ENCODE data around the gene UBE2D4.

Gene UBE2D4

GRCh38 chr7:43937444-43937843, 11.2 kb downstream of the UBE2D4 start:
- TF ChIP-seq YY1 (IDR thresholded peaks at IDR 0.05; ENCODE audit: insufficient read depth, insufficient read length) (no peak), SUZ12 (IDR thresholded peaks at IDR 0.05; ENCODE audit: extremely low read depth, insufficient read depth, insufficient read length) (no peak), ZNF274 (IDR thresholded peaks at IDR 0.05; ENCODE audit: low read depth, low read length) (no peak)
- H3K9ac ChIP-seq (ENCODE audit: insufficient read length, low read depth), result no peak overlapping the region
- DNase-seq (ENCODE audit: low read depth, low spot score), result no peak
- H3K9me3 ChIP-seq (ENCODE audit: insufficient read depth, low read length), result no peaks in the 10 kb centered on the region
- H3K36me3 ChIP-seq (ENCODE audit: insufficient read depth, insufficient read length, low read length), result no peaks in the 10 kb centered on the region
- H3K27me3 ChIP-seq (ENCODE audit: insufficient read depth, insufficient read length), result no peaks in the 10 kb centered on the region
- no peak overlapping the region for H3K4me3 ChIP-seq (ENCODE audit: insufficient read length, low read depth)
- H3K4me1 ChIP-seq (ENCODE audit: insufficient read depth, insufficient read length), result no peaks in the 10 kb centered on the region

- no peak for DNase-seq (ENCODE audit: low read depth, low spot score)
- H3K9me3 ChIP-seq (ENCODE audit: insufficient read depth, low read length), result no peaks in the 10 kb centered on the region
- peaks cover 2% of the 10 kb centered on the region for H3K36me3 ChIP-seq (ENCODE audit: insufficient read depth, insufficient read length, low read length)
- TF ChIP-seq ZNF274 (IDR thresholded peaks at IDR 0.05; ENCODE audit: low read depth, low read length), result no peak
- no peak for TF ChIP-seq YY1 (IDR thresholded peaks at IDR 0.05; ENCODE audit: insufficient read depth, insufficient read length)
- TF ChIP-seq SUZ12 (IDR thresholded peaks at IDR 0.05; ENCODE audit: extremely low read depth, insufficient read depth, insufficient read length), result no peak
- H3K4me1 ChIP-seq (ENCODE audit: insufficient read depth, insufficient read length), result no peaks in the 10 kb centered on the region
- H3K4me3 ChIP-seq (ENCODE audit: insufficient read length, low read depth), result no peak overlapping the region
- no peaks in the 10 kb centered on the region for H3K27me3 ChIP-seq (ENCODE audit: insufficient read depth, insufficient read length)
- no peak overlapping the region for H3K9ac ChIP-seq (ENCODE audit: insufficient read length, low read depth)
Measured at GRCh38 chr7:43938892-43939482, 12.8 kb downstream of the UBE2D4 start.

DNA sequence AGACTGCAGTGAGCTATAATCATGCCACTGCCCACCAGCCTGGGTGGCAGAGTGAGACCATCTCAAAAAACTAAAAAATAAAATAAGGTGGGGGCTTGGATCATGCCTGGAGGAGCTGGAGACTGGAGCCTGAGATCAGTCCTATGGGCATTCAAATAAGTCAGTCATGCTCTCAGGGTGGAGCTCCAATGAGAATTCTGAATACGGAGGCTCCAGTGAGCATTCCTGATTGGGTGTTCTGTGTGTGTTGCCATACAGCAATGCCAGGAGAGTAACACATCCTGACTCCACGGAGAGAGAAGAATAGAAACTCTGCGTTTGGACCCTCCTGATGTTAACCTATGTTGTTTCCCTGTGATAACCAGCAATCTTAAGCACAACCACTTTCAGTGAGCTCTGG, 16.0 kb downstream of the UBE2D4 start:
- TF ChIP-seq SUZ12 (IDR thresholded peaks at IDR 0.05; ENCODE audit: extremely low read depth, insufficient read depth, insufficient read length) (no peak), YY1 (IDR thresholded peaks at IDR 0.05; ENCODE audit: insufficient read depth, insufficient read length) (no peak), ZNF274 (IDR thresholded peaks at IDR 0.05; ENCODE audit: low read depth, low read length) (no peak)
- H3K9ac ChIP-seq (ENCODE audit: insufficient read length, low read depth), result no peak overlapping the region
- H3K9me3 ChIP-seq (ENCODE audit: insufficient read depth, low read length), result no peaks in the 10 kb centered on the region
- peaks cover 2% of the 10 kb centered on the region for H3K36me3 ChIP-seq (ENCODE audit: insufficient read depth, insufficient read length, low read length)
- no peak for DNase-seq (ENCODE audit: low read depth, low spot score)
- H3K4me3 ChIP-seq (ENCODE audit: insufficient read length, low read depth), result no peak overlapping the region
- H3K4me1 ChIP-seq (ENCODE audit: insufficient read depth, insufficient read length), result no peaks in the 10 kb centered on the region
- H3K27me3 ChIP-seq (ENCODE audit: insufficient read depth, insufficient read length), result no peaks in the 10 kb centered on the region

DNA sequence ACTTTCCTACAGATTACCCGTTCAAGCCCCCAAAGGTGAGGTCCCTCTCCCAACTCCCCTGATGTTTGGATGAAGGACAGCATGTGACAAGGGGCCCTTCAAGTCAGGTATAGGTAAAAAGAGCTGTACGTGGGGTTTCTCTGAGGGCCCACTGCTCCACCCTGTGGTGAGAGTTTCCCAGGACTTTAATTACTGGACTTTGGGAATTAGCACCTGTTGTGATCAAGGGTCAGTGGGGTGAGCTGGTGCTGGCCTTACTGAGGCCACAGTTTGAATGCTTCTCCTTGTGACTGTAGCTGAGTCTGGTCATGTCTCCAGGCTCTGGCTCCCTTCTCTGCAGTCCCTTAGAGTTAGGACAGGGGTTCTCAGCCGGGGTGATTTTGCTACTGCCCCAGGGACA, 16.8 kb downstream of the UBE2D4 start:
- DNase-seq (ENCODE audit: low read depth, low spot score), result no peak
- H3K4me3 ChIP-seq (ENCODE audit: insufficient read length, low read depth), result no peak overlapping the region
- no peaks in the 10 kb centered on the region for H3K4me1 ChIP-seq (ENCODE audit: insufficient read depth, insufficient read length)
- no peak overlapping the region for H3K9ac ChIP-seq (ENCODE audit: insufficient read length, low read depth)
- H3K27me3 ChIP-seq (ENCODE audit: insufficient read depth, insufficient read length), result no peaks in the 10 kb centered on the region
- TF ChIP-seq ZNF274 (IDR thresholded peaks at IDR 0.05; ENCODE audit: low read depth, low read length), result no peak
- no peak for TF ChIP-seq SUZ12 (IDR thresholded peaks at IDR 0.05; ENCODE audit: extremely low read depth, insufficient read depth, insufficient read length)
- no peak for TF ChIP-seq YY1 (IDR thresholded peaks at IDR 0.05; ENCODE audit: insufficient read depth, insufficient read length)
- H3K36me3 ChIP-seq (ENCODE audit: insufficient read depth, insufficient read length, low read length), result peaks cover 2% of the 10 kb centered on the region
- no peaks in the 10 kb centered on the region for H3K9me3 ChIP-seq (ENCODE audit: insufficient read depth, low read length)

DNA sequence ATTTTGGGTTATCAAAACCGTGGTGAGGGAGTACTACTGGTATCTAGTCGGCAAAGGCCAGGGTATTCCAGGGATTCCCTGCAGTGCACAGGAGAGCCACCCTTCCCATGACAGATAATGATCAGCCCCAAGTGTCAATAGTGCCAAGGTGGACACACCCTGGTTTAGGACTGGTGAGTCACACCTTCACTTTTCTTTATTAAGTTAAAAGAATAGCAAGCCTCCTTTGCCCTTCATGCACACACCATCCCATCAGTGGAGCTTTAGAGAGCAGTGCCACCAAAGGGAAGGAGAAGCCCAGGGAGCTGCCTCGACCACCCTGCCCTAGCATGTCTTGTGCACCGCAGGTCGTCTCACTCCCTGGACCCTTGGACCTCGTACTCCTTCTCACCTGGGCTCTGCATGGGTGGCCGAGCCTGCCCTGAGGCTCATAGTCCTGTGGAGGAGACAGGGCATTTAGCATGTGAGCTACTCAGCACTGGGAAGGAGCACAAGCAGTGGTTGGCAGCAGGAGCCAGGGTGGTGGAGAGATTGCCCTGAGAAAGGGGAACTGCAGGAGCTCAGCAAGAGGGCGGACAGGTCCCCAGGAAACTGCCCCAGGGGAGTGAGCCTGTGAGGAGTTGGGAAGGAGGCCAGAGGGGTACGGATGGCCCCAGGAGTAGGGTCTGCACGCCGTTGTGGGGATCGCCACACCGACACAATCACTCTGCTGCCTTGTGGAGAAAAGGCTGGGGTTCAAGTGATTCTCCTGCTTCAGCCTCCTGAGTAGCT, 17.4 kb downstream of the UBE2D4 start:
- no peak for DNase-seq (ENCODE audit: low read depth, low spot score)
- H3K27me3 ChIP-seq (ENCODE audit: insufficient read depth, insufficient read length), result no peaks in the 10 kb centered on the region
- H3K9me3 ChIP-seq (ENCODE audit: insufficient read depth, low read length), result no peaks in the 10 kb centered on the region
- peaks cover 2% of the 10 kb centered on the region for H3K36me3 ChIP-seq (ENCODE audit: insufficient read depth, insufficient read length, low read length)
- no peaks in the 10 kb centered on the region for H3K4me1 ChIP-seq (ENCODE audit: insufficient read depth, insufficient read length)
- no peak overlapping the region for H3K4me3 ChIP-seq (ENCODE audit: insufficient read length, low read depth)
- H3K9ac ChIP-seq (ENCODE audit: insufficient read length, low read depth), result no peak overlapping the region
- TF ChIP-seq SUZ12 (IDR thresholded peaks at IDR 0.05; ENCODE audit: extremely low read depth, insufficient read depth, insufficient read length), result no peak
- TF ChIP-seq YY1 (IDR thresholded peaks at IDR 0.05; ENCODE audit: insufficient read depth, insufficient read length), result no peak
- TF ChIP-seq ZNF274 (IDR thresholded peaks at IDR 0.05; ENCODE audit: low read depth, low read length), result no peak

- TF ChIP-seq ZNF274 (IDR thresholded peaks at IDR 0.05; ENCODE audit: low read depth, low read length), result no peak
- TF ChIP-seq YY1 (IDR thresholded peaks at IDR 0.05; ENCODE audit: insufficient read depth, insufficient read length), result no peak
- no peak for TF ChIP-seq SUZ12 (IDR thresholded peaks at IDR 0.05; ENCODE audit: extremely low read depth, insufficient read depth, insufficient read length)
- H3K4me3 ChIP-seq (ENCODE audit: insufficient read length, low read depth), result no peak overlapping the region
- peaks cover 2% of the 10 kb centered on the region for H3K36me3 ChIP-seq (ENCODE audit: insufficient read depth, insufficient read length, low read length)
- no peaks in the 10 kb centered on the region for H3K4me1 ChIP-seq (ENCODE audit: insufficient read depth, insufficient read length)
- H3K9ac ChIP-seq (ENCODE audit: insufficient read length, low read depth), result no peak overlapping the region
- H3K27me3 ChIP-seq (ENCODE audit: insufficient read depth, insufficient read length), result no peaks in the 10 kb centered on the region
- no peak for DNase-seq (ENCODE audit: low read depth, low spot score)
- no peaks in the 10 kb centered on the region for H3K9me3 ChIP-seq (ENCODE audit: insufficient read depth, low read length)
Measured at GRCh38 chr7:43944286-43944685, 18.1 kb downstream of the UBE2D4 start.

- DNase-seq (ENCODE audit: low read depth, low spot score), result no peak
- no peak overlapping the region for H3K9ac ChIP-seq (ENCODE audit: insufficient read length, low read depth)
- no peak overlapping the region for H3K4me3 ChIP-seq (ENCODE audit: insufficient read length, low read depth)
- H3K9me3 ChIP-seq (ENCODE audit: insufficient read depth, low read length), result no peaks in the 10 kb centered on the region
- H3K4me1 ChIP-seq (ENCODE audit: insufficient read depth, insufficient read length), result no peaks in the 10 kb centered on the region
- TF ChIP-seq ZNF274 (IDR thresholded peaks at IDR 0.05; ENCODE audit: low read depth, low read length) (no peak), SUZ12 (IDR thresholded peaks at IDR 0.05; ENCODE audit: extremely low read depth, insufficient read depth, insufficient read length) (no peak), YY1 (IDR thresholded peaks at IDR 0.05; ENCODE audit: insufficient read depth, insufficient read length) (no peak)
- no peaks in the 10 kb centered on the region for H3K27me3 ChIP-seq (ENCODE audit: insufficient read depth, insufficient read length)
- H3K36me3 ChIP-seq (ENCODE audit: insufficient read depth, insufficient read length, low read length), result peaks cover 9% of the 10 kb centered on the region
Measured at GRCh38 chr7:43952028-43952427, 25.8 kb downstream of the UBE2D4 start.

Measured in NT2/D1 (cell line).